CD4-positive, CD25-positive, alpha-beta regulatory T cell (primary cell): ENCODE data around the gene DGUOK. TPM values are rescaled to one million over a fixed set of nuclear protein-coding genes. Genes with fewer than 3 reads are reported as not detected.
A peak's percentile ranks its signal among the peaks of the same experiment; 100 is the strongest.

Experiments
- ATAC-seq, 2 donors: fragments of 150-1000 bp; cut with Tn5 transposase; one replicate each; pipeline ENCODE4 v1.10.0; 2021; ENCODE audit warnings: low read depth in 2 of 2, moderate number of reproducible peaks in 2 of 2, moderate library complexity in 1 of 2
- DNase-seq, 3 donors: peaks; one replicate each; pipeline versions ENCODE4 v3.0.0 to v3.0.0-alpha.2; 2012 to 2022; ENCODE audit warnings: mixed read lengths in 1 of 3
- H3K27ac ChIP-seq: one replicate; pipeline ENCODE4 v1.7.0; 2013; ENCODE audit warnings: mild to moderate bottlenecking, low read length; ENCODE audit not compliant: insufficient read depth, poor library complexity, severe bottlenecking
- H3K27me3 ChIP-seq: one replicate; pipeline ENCODE4 v1.7.0; 2013; ENCODE audit warnings: low read length; ENCODE audit not compliant: control insufficient read depth, insufficient read depth
- H3K36me3 ChIP-seq: one replicate; pipeline ENCODE4 v1.7.0; 2013; ENCODE audit warnings: mild to moderate bottlenecking, low read length, moderate library complexity; ENCODE audit not compliant: control insufficient read depth, insufficient read depth
- H3K4me1 ChIP-seq: 2 replicates; pipeline ENCODE4 v1.7.0; 2013; ENCODE audit warnings: mild to moderate bottlenecking, low read length; ENCODE audit not compliant: insufficient read depth, control insufficient read depth, poor library complexity, severe bottlenecking
- H3K4me3 ChIP-seq: one replicate; pipeline ENCODE4 v1.7.0; 2013; ENCODE audit warnings: low read depth, mild to moderate bottlenecking, low read length, moderate library complexity
- H3K9me3 ChIP-seq, 2 experiments: 1 replicate in 1 of 2; 2 replicates in 1 of 2; pipeline ENCODE4 v1.7.0; 2013; ENCODE audit warnings: low read length in 2 of 2, mild to moderate bottlenecking in 1 of 2, moderate library complexity in 1 of 2; ENCODE audit not compliant: control insufficient read depth in 2 of 2
- H3K27ac Mint-ChIP-seq, 3 donors: one replicate each; pipeline ENCODE4 v1.8.0; 2020 to 2022; ENCODE audit warnings: mild to moderate bottlenecking in 3 of 3, mixed read lengths in 3 of 3, moderate library complexity in 2 of 3
- H3K27me3 Mint-ChIP-seq: one replicate; pipeline ENCODE4 v1.8.0; 2022; ENCODE audit warnings: mild to moderate bottlenecking, mixed read lengths
- H3K36me3 Mint-ChIP-seq: one replicate; pipeline ENCODE4 v1.8.0; 2020; ENCODE audit warnings: mixed read lengths
- H3K4me1 Mint-ChIP-seq, 4 donors: one replicate each; pipeline ENCODE4 v1.8.0; 2020 to 2022; ENCODE audit warnings: mixed read lengths in 4 of 4, mild to moderate bottlenecking in 1 of 4
- H3K4me3 Mint-ChIP-seq, 4 donors: one replicate each; pipeline ENCODE4 v1.8.0; 2020 to 2022; ENCODE audit warnings: mild to moderate bottlenecking in 4 of 4, mixed read lengths in 4 of 4, moderate library complexity in 3 of 4
- H3K9me3 Mint-ChIP-seq, 7 donors: one replicate each; pipeline ENCODE4 v1.8.0; 2020 to 2022; ENCODE audit warnings: mixed read lengths in 7 of 7, mild to moderate bottlenecking in 3 of 7, moderate library complexity in 2 of 7
- polyA plus RNA-seq, 4 donors: library from polyadenylated mRNA; unstranded; fragments of 300-500 nt; fragmentation: Illumina TruSeq; gene quantifications; one replicate each; pipeline ENCODE4 v1.2.3, GENCODE V29; 2021
- total RNA-seq: library from RNA; stranded (reverse); gene quantifications from one replicate; pipeline ENCODE4 v1.2.3, GENCODE V29; 2022

The DGUOK gene
- total and polyA plus RNA-seq, 5 donors from 2014 or later, result 43.5 to 226 (median 188) TPM

DNA sequence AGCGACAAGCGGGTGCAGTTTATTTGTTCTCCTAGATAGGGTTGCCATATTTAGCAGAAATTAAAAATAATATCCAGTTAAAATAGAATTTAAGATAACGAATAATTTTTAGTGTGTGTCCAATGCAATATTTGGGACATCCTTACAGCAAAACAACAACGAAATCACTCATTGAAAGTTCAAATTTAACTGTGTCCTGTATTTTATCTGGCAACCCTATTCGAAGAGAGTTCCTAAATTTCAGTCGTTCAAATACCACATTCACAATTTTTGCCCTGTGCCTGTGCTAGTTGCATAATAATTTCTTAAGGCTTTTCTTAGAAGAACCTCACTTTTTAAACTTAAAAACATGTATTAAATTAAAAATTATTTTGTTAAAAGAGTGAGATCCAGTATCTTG lies 664 bp downstream of the DGUOK start:
- no peaks in the 10 kb centered on the region for H3K9me3 ChIP-seq
- no peak for ATAC-seq

DNA sequence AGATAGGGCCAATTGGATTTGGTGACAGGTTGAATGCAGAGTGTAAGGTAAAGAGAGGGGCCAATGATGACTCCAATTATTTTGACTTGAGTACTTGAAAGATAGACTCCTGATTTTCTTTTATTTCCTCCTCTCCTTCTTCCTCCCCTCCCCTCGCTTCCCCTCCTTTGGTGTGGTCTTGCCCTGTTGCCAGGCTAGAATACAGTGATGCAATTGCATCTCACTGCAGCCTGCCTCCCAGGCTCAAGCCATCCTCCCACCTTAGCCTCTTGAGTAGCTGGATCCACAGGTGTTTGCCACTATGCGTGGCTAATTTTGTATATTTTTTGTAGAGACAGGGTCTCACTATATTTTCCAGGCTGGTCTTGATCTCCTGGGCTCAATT lies 2.3 kb downstream of the DGUOK start:
- peaks cover 9% of the 10 kb centered on the region for H3K36me3 ChIP-seq
- Mint-ChIP-seq H3K36me3 (peaks cover 35% of the 10 kb centered on the region), H3K4me3 (peak overlapping the region; percentile 73 to 90 (median 79)), H3K4me1 (peaks cover 37 to 76% (median 55%) of the 10 kb centered on the region in 4 donors), H3K9me3 (no peaks in the 10 kb centered on the region), H3K27ac (peak overlapping the region; percentile 69 to 92 (median 82)), H3K27me3 (peaks cover 5% of the 10 kb centered on the region)
- peaks cover 46% of the 10 kb centered on the region for H3K4me1 ChIP-seq
- no peak for ATAC-seq
- DNase-seq, result no peak
- peak overlapping the region; percentile 65 for H3K4me3 ChIP-seq
- H3K27ac ChIP-seq, result no peak overlapping the region
- no peaks in the 10 kb centered on the region for H3K27me3 ChIP-seq
- no peaks in the 10 kb centered on the region for H3K9me3 ChIP-seq

More for the DNA sequence above, 664 bp downstream of the DGUOK start:
- DNase-seq, result no peak
- peaks cover 37 to 61% (median 43%) of the 10 kb centered on the region in 4 donors for H3K4me1 Mint-ChIP-seq
- Histone ChIP-seq H3K27me3 (no peaks in the 10 kb centered on the region), H3K27ac (peak overlapping the region; percentile 97), H3K36me3 (peaks cover 4% of the 10 kb centered on the region), H3K4me3 (peak overlapping the region; percentile 85), H3K4me1 (peaks cover 46% of the 10 kb centered on the region)
- no peaks in the 10 kb centered on the region for H3K9me3 Mint-ChIP-seq
- peaks cover 9% of the 10 kb centered on the region for H3K27me3 Mint-ChIP-seq
- peak overlapping the region; percentile 97 to 100 (median 98) for H3K27ac Mint-ChIP-seq
- H3K36me3 Mint-ChIP-seq, result peaks cover 24% of the 10 kb centered on the region
- H3K4me3 Mint-ChIP-seq, result peak overlapping the region; percentile 83 to 98 (median 95)

DNA sequence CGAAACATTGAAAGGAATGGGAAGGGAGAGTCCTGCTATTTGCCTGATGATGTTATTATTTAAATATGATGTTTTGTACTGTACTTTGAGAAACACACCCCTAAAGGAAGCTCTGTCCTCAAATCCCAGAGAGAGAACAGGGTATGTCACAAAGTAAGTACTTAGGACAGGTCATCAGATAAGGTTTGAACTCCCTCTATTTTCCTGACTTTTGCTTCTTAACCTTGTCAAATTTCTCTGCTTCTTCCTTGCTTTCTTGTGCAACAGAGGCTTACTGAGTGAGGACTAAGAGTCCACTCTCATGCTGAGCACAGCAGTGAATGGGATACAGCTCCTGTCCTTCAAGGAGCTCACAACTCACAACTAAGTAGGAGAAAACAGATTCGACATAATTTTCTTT lies 3.7 kb downstream of the DGUOK start:
- H3K4me3 Mint-ChIP-seq, result peak overlapping the region in 2 of 4 donors; percentile 74 to 84
- H3K4me3 ChIP-seq, result peak overlapping the region; percentile 23
- no peaks in the 10 kb centered on the region for H3K9me3 ChIP-seq
- no peaks in the 10 kb centered on the region for H3K9me3 Mint-ChIP-seq
- no peak overlapping the region for H3K27ac ChIP-seq
- peaks cover 16% of the 10 kb centered on the region for H3K36me3 ChIP-seq
- H3K27me3 ChIP-seq, result no peaks in the 10 kb centered on the region
- peak overlapping the region in 1 of 3 donors; percentile 92 for H3K27ac Mint-ChIP-seq
- H3K36me3 Mint-ChIP-seq, result peaks cover 41% of the 10 kb centered on the region
- DNase-seq (no peak), ATAC-seq (no peak)
- peaks cover 5% of the 10 kb centered on the region for H3K27me3 Mint-ChIP-seq
- H3K4me1 Mint-ChIP-seq, result peaks cover 37 to 83% (median 56%) of the 10 kb centered on the region in 4 donors
- peaks cover 46% of the 10 kb centered on the region for H3K4me1 ChIP-seq

DNA sequence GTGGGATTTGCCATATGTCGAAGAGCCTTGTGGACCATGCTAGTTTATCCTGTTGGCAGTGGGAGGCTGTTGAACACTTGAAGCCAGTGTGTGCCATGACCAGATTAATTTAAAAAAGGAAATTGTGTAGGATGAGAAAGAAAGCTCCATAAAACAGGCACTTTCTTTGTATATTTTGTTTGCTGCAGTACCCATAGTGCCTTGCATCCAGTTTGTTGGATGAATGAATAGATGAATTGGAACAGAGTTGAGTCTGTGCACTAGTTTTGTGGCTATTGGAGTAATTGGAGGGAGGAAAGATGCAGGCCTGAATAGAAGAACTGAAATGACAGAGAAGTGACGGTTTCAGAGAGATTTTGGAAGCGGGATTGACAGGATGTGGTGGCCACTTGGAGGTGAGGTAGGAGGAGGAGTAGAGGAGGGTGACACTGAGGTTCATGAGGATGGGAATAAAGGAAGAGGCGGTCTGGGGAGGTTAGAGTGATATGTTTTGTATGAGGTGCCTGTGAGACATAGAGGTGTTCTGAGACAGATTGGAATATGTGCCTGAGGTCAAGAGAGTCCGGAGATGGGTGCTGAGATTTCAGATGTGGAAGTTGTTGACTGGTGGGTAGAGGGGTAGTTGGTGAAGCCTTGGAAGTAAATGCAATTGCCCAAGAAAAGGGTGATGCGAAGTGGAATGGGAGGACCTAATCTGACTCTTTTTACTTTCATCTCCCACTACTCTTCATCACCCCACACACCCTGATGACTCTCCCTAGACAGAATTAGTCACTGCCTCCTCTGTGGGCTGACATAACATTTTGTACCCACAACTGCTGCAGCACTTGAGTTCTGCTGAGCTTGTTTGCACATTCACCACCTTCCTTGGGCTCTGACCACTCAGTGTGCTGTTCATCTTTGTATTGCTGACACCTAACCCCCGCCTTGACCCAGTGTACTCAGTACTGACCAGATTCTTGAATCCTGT lies 5.1 kb downstream of the DGUOK start:
- Mint-ChIP-seq H3K36me3 (peaks cover 47% of the 10 kb centered on the region), H3K4me1 (peaks cover 32 to 87% (median 61%) of the 10 kb centered on the region in 4 donors), H3K27me3 (peaks cover under 1% of the 10 kb centered on the region), H3K4me3 (peak overlapping the region; percentile 46 to 63 (median 54)), H3K27ac (peak overlapping the region; percentile 50 to 88 (median 60)), H3K9me3 (no peaks in the 10 kb centered on the region)
- Histone ChIP-seq H3K27me3 (no peaks in the 10 kb centered on the region), H3K4me1 (peaks cover 58% of the 10 kb centered on the region), H3K9me3 (no peaks in the 10 kb centered on the region), H3K4me3 (peak overlapping the region; percentile 37), H3K36me3 (peaks cover 16% of the 10 kb centered on the region), H3K27ac (no peak overlapping the region)
- ATAC-seq, result peak; percentile 57 to 65
- peak in 1 of 3 donors; percentile 36 for DNase-seq

DNA sequence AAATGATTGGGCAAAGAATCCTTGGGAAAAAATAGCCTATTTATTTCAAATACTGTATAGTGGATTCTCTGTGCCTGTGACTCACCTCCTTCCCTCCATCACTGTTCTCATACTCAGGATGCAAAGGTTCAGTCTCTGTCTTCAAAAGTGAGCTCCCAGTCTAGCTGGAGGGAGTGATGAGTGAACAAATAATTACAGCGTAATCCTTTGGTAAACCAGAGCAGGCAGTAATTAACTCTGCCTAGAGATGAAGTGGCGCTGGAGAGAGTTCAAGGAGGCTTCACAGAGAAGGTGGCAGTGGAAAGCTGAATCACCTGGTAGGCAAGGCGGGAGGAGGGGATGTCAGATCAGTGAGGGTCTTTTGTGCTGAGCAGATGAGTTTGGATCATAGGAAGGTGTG lies 6.5 kb downstream of the DGUOK start:
- Mint-ChIP-seq H3K4me1 (peaks cover 25 to 92% (median 71%) of the 10 kb centered on the region in 4 donors), H3K4me3 (peak overlapping the region in 1 of 4 donors; percentile 44), H3K36me3 (peaks cover 55% of the 10 kb centered on the region), H3K27ac (peak overlapping the region; percentile 28 to 85 (median 74)), H3K27me3 (no peaks in the 10 kb centered on the region), H3K9me3 (no peaks in the 10 kb centered on the region)
- Histone ChIP-seq H3K4me3 (no peak overlapping the region), H3K27me3 (no peaks in the 10 kb centered on the region), H3K9me3 (no peaks in the 10 kb centered on the region), H3K36me3 (peaks cover 24% of the 10 kb centered on the region), H3K4me1 (peaks cover 45% of the 10 kb centered on the region), H3K27ac (no peak overlapping the region)
- DNase-seq (no peak), ATAC-seq (no peak)

DNA sequence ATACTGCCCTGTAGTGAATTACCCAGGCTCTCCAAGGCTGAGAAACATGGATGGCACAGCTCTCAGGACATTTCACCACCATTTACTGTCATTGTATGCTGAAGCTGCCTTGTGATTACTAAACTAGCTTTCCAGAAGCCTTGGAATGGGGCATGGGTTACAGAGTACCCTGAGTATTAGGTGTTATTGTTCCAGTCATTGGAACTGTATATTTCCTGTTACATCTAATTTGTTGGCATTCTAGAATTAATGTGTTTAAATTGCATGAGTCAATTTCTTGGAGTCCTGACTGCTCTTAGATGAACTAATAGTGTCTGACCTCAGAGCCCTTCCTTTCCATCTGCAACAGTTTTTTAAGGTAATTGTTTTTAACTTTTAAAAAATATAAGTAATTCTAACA lies 9.0 kb downstream of the DGUOK start:
- H3K4me3 ChIP-seq, result no peak overlapping the region
- H3K27ac Mint-ChIP-seq, result peak overlapping the region in 1 of 3 donors; percentile 64
- peaks cover 6 to 92% (median 72%) of the 10 kb centered on the region in 4 donors for H3K4me1 Mint-ChIP-seq
- DNase-seq, result no peak
- peaks cover 51% of the 10 kb centered on the region for H3K36me3 Mint-ChIP-seq
- peaks cover 32% of the 10 kb centered on the region for H3K4me1 ChIP-seq
- no peaks in the 10 kb centered on the region for H3K27me3 Mint-ChIP-seq
- no peak overlapping the region for H3K27ac ChIP-seq
- no peak overlapping the region for H3K4me3 Mint-ChIP-seq
- H3K9me3 ChIP-seq, result no peaks in the 10 kb centered on the region
- no peaks in the 10 kb centered on the region for H3K9me3 Mint-ChIP-seq
- ATAC-seq, result no peak
- H3K36me3 ChIP-seq, result peaks cover 32% of the 10 kb centered on the region
- no peaks in the 10 kb centered on the region for H3K27me3 ChIP-seq

- Mint-ChIP-seq H3K36me3 (peaks cover 45% of the 10 kb centered on the region), H3K27me3 (no peaks in the 10 kb centered on the region), H3K4me3 (peak overlapping the region in 1 of 4 donors; percentile 22), H3K9me3 (no peaks in the 10 kb centered on the region), H3K27ac (peak overlapping the region; percentile 38 to 89 (median 64)), H3K4me1 (peaks cover 6 to 91% (median 69%) of the 10 kb centered on the region in 4 donors)
- no peaks in the 10 kb centered on the region for H3K27me3 ChIP-seq
- no peak overlapping the region for H3K27ac ChIP-seq
- H3K4me1 ChIP-seq, result peaks cover 21% of the 10 kb centered on the region
- ATAC-seq, result no peak
- no peak overlapping the region for H3K4me3 ChIP-seq
- no peaks in the 10 kb centered on the region for H3K9me3 ChIP-seq
- no peak for DNase-seq
- peaks cover 31% of the 10 kb centered on the region for H3K36me3 ChIP-seq
Measured at GRCh38 chr2:73937103-73937885, 10.6 kb downstream of the DGUOK start.
